CD4-positive, alpha-beta T cell treated with Interleukin-15 for 4 hours (primary cell): Measurements from ENCODE around the gene NSD1.
"Not testable (repeated sequence)": the region's sequence is repeated elsewhere in the genome, so short reads cannot be mapped to it uniquely, and the experiment has no call there.

Experiments used
- DNase-seq: peaks from one replicate; pipeline ENCODE4 v3.0.0-alpha.2; 2020; ENCODE audit warnings: low spot score

NSD1 gene

GRCh38 chr5:177177847-177178437 lies 44.4 kb downstream of the NSD1 start:
- DNase-seq: not testable (repeated sequence)

GRCh38 chr5:177178733-177179304 lies 45.2 kb downstream of the NSD1 start:
- no peak for DNase-seq

GRCh38 chr5:177179431-177179830 lies 45.9 kb downstream of the NSD1 start:
- DNase-seq: no peak

- no peak for DNase-seq
These were observed 49.6 kb downstream of the NSD1 start for GRCh38 chr5:177183142-177183541.

GRCh38 chr5:177183766-177184360 lies 50.3 kb downstream of the NSD1 start:
- no peak for DNase-seq

GRCh38 chr5:177185993-177186392 lies 52.4 kb downstream of the NSD1 start:
- DNase-seq: no peak

- DNase-seq: no peak
These were observed 53.1 kb downstream of the NSD1 start for GRCh38 chr5:177186645-177187044.

GRCh38 chr5:177188775-177189174 lies 55.2 kb downstream of the NSD1 start:
- DNase-seq: no peak

GRCh38 chr5:177189416-177189815 lies 55.8 kb downstream of the NSD1 start:
- no peak for DNase-seq

- no peak for DNase-seq
These were observed 56.4 kb downstream of the NSD1 start for GRCh38 chr5:177189965-177190364.

- no peak for DNase-seq
These were observed 60.7 kb downstream of the NSD1 start for GRCh38 chr5:177194268-177194667.

- DNase-seq: no peak
These were observed 61.9 kb downstream of the NSD1 start for GRCh38 chr5:177195307-177195952.

GRCh38 chr5:177198738-177199137 lies 65.2 kb downstream of the NSD1 start:
- DNase-seq: no peak

GRCh38 chr5:177204281-177204680 lies 70.7 kb downstream of the NSD1 start:
- no peak for DNase-seq

GRCh38 chr5:177209610-177210009 lies 76.0 kb downstream of the NSD1 start:
- DNase-seq: no peak

GRCh38 chr5:177212242-177212641 lies 78.7 kb downstream of the NSD1 start:
- DNase-seq: no peak

- DNase-seq: no peak
These were observed 87.0 kb downstream of the NSD1 start for GRCh38 chr5:177220576-177220975.

- no peak for DNase-seq
These were observed 88.7 kb downstream of the NSD1 start for GRCh38 chr5:177222269-177222668.

GRCh38 chr5:177225798-177226197 lies 92.2 kb downstream of the NSD1 start:
- no peak for DNase-seq

- DNase-seq: no peak
These were observed 93.3 kb downstream of the NSD1 start for GRCh38 chr5:177226860-177227259.

- no peak for DNase-seq
These were observed 95.2 kb downstream of the NSD1 start for GRCh38 chr5:177228751-177229150.

- DNase-seq: no peak
These were observed 97.1 kb downstream of the NSD1 start for GRCh38 chr5:177230660-177231059.

GRCh38 chr5:177231479-177232250 lies 98.1 kb downstream of the NSD1 start:
- no peak for DNase-seq
